NCI-H345 (cell line): Measurements from ENCODE around the gene MBNL2.

Experiments
- DNase-seq: peaks from one replicate; lab custom pipeline; 2025; lab: John Stamatoyannopoulos, UW

The MBNL2 gene

DNA sequence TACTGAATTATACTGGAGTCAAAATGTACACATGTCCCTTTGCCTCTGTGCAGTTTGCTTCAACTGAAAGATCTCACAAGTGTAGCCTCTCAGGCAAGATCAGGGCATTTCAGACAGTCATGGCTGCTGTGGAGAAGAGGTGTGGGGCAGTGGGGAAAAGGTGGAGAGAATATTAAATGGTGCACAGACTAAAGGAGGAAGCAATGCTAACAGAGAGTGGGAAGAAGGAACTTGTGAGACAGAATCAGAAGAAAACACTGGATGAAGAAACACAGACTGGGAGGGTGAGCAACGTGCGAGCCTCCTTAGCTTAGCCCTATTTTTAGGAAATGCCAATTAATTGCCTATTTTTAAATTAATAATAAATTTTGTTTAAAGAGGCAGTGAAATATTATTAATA is 162.2 kb downstream of the MBNL2 start:
- DNase-seq: no peak

GRCh38 chr13:97385146-97385545 is 163.0 kb downstream of the MBNL2 start:
- DNase-seq: no peak

- DNase-seq: no peak
Measured at GRCh38 chr13:97385854-97386253, 163.7 kb downstream of the MBNL2 start.

DNA sequence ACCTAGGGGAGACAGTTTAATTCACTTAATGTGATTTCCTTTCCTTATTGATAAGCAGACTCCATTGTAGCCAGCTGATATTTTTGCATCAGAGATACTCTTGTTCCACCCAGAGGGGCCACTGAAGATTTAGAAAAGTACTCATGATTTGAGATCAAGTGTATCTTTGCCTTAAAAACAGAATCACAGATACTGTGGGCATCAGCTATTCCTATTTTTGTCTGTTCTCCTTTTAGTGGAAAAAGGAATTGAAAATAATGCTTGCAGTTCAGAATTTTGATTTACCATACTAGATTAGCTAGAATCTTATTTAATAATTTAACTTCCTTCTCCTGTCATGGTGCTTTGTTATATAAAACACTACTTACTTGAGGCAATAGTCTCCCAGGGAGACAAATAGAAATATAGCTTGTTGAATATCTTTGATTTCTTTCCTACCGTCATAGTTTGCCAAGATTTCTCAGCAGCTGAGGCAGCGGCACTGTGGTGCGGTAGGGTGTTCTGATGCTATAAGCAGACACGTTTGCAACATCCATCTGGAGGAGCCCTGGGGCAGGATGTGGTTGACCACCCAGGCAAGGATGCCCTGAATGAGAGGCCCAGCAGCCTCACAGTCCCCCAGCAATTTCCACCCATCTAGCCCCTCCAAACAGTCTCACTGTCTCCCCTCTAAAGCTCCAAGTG is 164.8 kb downstream of the MBNL2 start:
- DNase-seq: no peak

GRCh38 chr13:97387485-97387839 is 165.3 kb downstream of the MBNL2 start:
- no peak for DNase-seq

- no peak for DNase-seq
Measured at GRCh38 chr13:97387890-97388289, 165.8 kb downstream of the MBNL2 start.

DNA sequence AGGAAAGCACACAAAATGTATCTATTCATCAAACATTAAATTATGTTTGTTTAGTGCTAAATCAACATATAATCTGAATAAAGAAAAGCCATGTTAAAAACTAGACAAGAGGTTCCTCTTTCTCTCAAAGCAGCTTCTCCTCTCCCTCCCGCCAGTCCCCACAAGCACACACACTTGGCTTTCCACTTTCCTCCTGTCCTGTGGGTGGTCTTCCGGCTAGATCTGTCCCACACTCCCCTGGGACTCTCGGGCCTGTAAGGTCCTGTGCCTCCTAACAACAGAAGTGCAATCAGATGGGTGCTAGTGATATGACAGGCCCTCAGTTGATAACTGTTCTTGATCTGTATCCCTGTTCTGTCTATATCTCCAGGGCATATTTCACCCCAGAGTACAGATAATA is 166.2 kb downstream of the MBNL2 start:
- no peak for DNase-seq

- DNase-seq: no peak
Measured at GRCh38 chr13:97390941-97391600, 168.9 kb downstream of the MBNL2 start.

DNA sequence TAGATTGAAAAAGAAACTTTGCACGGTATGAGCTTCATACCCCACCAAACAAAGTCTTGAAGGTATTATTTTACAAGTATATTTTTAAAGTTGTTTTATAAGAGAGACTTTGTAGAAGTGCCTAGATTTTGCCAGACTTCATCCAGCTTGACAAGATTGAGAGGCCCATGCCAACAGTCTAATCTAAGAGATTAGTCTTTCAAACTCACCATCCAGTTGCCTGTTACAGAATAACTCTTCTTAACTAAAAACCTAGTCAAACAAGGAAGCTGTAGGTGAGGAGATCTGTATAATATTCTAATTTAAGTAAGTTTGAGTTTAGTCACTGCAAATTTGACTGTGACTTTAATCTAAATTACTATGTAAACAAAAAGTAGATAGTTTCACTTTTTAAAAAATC is 169.9 kb downstream of the MBNL2 start:
- no peak for DNase-seq

DNA sequence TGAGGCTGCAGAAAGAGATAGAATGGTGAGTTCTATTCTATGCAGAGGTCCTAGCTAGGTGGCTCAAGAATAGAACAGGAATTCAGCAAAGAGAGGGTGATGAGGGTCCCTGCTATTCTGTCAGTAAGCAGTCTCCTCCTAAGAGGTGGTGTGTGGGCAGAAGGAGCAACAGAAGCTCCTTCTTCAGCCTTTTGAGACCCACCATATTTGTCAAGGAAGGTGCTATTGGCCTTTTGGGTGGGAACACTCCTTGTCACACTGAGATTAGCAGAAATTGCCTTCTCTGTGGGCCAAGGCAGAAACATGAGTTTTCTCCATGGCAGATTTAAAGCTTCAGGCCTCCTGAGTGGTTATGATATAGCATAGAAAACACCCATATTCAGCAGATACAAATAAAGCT is 172.4 kb downstream of the MBNL2 start:
- no peak for DNase-seq

DNA sequence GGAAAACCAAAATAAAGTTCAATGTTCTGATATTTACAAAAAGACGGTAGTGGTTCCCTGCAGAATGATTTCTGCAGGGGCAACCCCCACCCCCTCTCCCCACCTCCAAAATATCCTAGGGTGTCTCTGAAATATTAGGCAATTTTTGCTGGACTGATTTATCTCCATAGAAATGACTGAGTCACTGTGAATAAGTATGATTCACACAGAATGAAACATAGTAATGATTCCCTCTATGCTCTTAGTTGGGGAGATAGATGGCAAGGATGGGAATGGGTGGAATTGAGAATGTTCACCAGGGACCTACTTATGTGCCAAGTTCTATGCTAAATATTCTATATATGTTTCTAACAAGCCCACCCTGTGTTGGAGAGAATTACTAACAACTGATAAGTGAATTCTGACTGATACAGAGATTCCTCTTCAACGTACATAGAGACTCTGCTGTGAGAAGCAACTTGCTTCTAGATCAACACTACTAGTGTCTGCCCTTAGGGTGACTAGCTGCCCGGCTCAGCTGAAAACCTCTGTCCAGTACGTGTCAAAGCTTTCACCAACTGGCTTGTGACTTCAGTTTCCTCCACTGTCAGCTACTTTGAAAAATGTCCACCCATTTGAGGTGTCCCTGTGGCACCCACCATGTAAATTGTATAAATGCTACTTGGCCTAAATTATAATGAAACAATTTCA is 173.5 kb downstream of the MBNL2 start:
- no peak for DNase-seq

DNA sequence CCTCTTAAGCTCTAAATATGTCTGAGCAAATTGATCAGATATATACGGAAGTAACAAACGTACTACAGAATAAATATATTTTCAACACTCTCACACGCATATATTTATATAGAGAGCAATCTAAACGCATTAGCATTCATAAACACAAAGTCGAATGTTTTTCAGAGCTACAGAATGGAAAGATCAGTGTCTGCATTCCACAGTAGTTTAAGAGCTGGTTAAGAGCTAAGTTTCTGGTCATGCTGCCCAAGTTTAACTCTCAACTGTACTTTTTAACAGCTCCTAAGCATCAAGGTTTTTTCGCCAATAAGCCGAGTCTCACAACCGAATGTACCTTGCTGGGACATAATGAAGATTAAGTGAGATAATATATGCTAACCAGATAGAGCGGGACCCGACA is 175.1 kb downstream of the MBNL2 start:
- DNase-seq: no peak

DNA sequence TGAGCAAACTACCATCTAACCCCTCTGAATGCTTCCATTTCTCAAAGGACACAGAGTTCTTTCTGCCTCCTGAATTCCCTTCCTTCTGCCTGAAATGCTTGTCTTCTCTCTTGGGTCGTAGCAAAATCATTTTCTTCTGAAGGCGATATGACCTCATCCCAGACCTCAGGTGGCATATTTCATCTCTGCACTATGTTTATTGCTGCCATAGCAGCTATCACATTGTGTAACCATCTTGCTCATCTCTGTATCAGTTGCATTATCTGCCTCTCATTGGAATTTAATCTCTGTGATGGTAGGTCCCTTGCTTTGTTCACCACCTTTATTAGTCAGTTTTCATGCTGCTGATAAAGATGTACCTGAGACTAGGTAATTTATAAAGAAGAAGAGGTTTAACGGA is 179.3 kb downstream of the MBNL2 start:
- no peak for DNase-seq

GRCh38 chr13:97403893-97404750 is 182.0 kb downstream of the MBNL2 start:
- no peak for DNase-seq

- DNase-seq: no peak
Measured at GRCh38 chr13:97407540-97407939, 185.4 kb downstream of the MBNL2 start.

GRCh38 chr13:97408938-97409337 is 186.8 kb downstream of the MBNL2 start:
- no peak for DNase-seq

- DNase-seq: no peak
Measured at GRCh38 chr13:97411984-97412383, 189.9 kb downstream of the MBNL2 start.

GRCh38 chr13:97413694-97414093 is 191.6 kb downstream of the MBNL2 start:
- DNase-seq: no peak

DNA sequence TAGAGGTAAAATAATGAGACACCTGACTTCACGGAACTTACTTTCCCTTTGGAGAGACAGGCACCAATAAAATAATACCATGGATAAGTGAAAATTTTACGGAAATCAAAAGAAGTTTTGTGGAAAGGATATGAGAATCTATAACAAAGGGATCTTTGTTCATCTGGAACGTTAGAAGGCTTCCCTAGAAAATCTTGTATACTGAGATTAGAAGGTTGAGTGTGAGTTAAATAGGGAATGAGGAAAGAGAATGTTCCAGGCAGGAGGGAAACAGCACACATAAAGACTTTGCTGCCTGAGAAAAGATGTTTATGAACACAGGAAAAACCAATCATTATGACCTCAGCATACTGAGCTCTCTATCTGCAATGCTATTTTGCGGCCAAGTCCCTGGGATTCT is 192.3 kb downstream of the MBNL2 start:
- DNase-seq: no peak

GRCh38 chr13:97417698-97418097 is 195.6 kb downstream of the MBNL2 start:
- DNase-seq: no peak

DNA sequence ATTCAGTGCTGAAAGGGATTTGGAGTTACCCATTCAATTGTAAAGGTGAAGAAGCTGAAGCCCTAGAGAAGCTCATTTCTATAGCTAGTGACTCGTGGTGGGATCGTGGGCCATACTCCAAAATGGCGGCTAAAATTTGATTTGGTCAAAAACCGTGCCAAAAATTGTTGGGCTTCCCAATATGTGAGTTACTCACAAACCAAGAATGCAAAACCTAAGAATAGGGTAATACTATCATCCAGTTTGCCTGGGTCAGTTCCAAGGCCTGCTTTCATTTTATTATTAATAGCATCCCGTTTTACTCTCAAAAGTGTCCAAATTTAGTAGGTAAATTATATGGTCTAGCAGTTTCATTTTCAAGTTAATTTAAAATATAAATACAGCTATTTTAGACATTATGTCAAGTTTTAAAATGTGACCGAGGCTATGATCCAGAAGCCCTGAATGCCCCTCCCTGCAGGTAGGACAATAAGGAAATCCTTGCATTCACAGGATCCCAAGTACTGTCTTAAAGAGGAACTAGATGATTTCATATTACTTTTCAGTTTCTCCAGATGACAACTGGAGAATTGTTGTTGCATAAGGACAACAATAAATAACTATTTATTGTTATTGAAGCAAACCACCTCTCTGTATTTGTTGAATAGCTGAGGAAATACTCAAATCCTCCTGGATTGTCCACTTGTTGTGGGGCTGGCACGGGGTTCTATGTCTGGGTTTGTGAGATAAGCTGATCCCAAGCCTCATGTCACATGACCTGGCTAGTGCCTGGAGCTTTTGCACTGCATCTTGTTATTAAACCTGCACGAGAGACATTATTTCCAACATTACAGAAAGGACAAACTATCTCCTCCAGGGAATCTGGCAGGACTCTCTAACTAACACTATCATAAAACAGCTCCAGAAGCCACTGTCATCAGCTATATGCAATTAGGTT is 200.3 kb downstream of the MBNL2 start:
- no peak for DNase-seq
